GM18861 (cell line): Measurements from ENCODE around the gene PWWP2B.

Source experiments
- ATAC-seq: cut with Tn5 transposase; IDR thresholded peaks from one replicate; pipeline ENCODE4 v1.9.1; 2021; ENCODE audit not compliant: unreplicated experiment

The PWWP2B gene

DNA sequence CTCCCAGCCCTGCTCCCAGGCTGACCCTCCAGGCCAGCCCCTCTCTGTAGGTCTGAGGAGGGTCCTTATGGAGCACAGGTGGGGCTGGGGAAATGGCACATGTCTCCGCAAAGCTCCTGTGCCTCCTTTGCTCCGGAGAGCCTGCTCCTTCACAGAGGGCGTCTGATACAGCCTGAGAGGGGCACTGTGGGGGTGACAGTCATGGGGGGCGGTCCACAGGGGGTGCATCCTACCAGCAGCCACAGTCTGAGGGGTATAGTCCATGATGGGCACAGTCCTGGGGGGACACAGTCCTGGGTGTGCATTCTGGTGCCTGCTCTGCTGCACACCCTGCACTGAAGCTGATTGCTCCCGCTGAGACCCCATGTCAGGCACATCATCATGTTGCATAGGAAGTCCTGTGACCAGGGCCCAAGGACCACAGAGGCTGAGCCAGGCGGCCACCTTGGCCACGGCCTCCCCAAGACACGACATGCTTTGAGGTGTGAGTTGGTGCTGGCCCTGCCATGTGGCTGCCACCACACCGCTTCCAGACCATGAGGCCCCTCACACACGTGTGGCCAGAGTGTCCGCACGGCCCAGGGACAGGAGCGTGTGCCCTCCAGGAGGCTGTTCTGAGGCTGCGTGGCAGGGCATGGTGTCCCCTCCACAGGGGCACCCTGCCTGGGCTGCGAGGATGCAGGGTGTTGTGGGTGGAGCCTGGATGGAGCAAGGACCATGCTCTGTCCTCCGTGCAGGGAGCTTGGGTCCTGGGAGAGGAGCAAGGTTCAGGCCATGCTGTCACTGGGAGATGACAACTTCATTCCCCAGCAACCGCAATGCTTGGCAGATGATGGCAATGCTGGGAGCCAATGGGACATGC lies 59.2 kb downstream of the PWWP2B start:
- no peak for ATAC-seq

DNA sequence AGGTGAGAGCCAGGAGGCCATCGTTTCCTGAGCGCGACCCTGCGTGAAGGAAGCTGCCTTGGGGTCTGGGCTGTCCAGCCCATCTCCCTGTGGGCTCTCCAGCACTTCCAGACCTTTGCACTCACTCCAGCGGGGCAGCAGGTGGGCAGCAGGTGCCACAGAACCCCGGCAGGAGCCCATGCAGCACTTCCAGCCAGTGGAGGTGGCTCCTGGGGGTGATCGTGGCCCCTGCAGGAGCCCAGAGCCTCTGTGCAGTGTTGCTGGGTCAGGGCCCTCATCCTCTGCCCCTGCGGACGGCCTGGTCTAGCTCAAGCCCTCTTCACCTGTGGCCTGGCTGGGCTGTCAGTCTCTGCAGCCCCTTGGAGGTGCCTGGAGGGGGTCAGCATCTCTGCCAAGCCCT lies 59.9 kb downstream of the PWWP2B start:
- ATAC-seq, result no peak

- ATAC-seq, result no peak
Observed at GRCh38 chr10:132457328-132458070, 60.5 kb downstream of the PWWP2B start.

- ATAC-seq, result no peak
Observed at GRCh38 chr10:132458071-132458585, 61.1 kb downstream of the PWWP2B start.

DNA sequence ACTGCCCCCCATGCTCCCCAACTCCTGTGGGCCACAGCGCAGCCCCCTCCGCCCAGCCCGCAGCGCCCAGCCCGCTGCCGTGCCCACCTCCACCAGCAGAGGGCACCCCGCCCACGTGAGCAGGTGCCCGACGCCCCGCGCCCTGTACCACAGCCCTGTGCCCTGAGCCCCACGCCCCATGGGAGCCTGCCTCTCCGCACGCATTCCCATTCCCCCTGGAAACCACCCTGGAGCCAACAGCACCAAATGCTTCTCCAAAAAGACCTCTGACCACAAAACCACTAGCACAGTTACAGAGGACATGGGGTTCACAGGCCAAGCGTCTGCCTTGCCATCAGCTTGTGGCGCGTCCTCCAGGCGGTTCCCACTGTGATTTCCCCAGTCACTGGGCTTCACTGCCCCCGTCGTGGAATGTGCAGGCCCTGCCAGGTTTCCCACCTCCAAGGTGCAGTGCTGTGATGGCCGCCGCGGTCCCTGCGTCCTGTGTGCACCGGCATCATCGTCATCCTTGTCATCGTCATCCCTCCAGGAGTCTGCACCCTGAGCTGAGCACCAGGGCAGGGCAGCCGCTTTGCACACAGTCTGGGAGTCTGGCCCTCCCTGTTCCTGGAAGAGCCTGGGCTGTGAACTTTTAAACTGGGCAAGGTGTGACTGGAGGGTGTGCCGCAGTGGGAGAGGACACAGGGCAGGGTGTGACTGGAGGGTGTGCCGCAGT lies 61.7 kb downstream of the PWWP2B start:
- ATAC-seq, result no peak

- ATAC-seq, result no peak
Observed at GRCh38 chr10:132459301-132460003, 62.5 kb downstream of the PWWP2B start.

- no peak for ATAC-seq
Observed at GRCh38 chr10:132460071-132460470, 63.1 kb downstream of the PWWP2B start.

- ATAC-seq, result no peak
Observed at GRCh38 chr10:132460691-132461090, 63.7 kb downstream of the PWWP2B start.

GRCh38 chr10:132461103-132461682 lies 64.2 kb downstream of the PWWP2B start:
- no peak for ATAC-seq

GRCh38 chr10:132461683-132462231 lies 64.8 kb downstream of the PWWP2B start:
- ATAC-seq, result no peak

DNA sequence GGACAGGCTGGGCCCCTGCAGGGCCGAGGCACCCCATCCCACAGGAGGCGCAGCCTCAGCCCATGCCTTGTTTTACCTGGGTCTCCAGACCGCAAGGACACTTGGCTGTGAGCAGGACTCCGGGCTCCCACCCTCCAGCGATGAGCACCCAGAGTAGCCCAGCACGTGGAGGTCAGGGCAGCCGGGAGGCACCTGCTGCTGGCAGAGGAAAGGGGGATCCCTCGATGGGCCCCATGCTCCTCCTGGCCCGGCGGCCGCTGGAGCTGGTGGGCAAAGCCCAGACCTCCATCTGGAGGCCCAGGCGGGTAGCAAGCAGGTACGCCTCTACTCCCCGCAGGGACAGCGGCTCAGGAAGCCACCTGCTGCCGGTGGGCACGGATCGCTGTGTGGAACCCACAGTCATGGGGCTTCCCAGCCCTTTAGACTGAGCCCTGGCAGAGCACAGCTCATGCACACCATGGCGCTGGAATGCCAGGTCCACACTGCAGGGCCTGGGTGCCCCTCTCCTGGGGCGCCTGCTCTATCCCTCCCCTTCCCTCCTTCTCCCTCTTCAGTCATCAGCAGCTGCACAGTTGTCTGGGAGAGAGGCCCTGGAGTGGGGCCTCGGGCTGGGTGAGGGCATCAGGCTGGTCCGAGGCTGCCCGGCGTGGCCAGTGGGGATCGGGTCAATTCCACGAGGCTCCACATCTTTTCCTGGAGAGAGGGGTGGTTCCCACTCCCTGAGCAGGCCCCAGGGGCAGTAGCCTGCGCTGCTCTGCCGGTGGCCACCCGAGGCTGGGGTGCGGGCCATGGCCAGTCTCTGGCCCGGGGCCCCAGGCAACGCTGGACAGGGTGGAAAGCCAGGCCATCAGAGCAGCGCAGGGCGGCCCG lies 65.7 kb downstream of the PWWP2B start:
- ATAC-seq, result no peak

- no peak for ATAC-seq
Observed at GRCh38 chr10:132463333-132464255, 66.6 kb downstream of the PWWP2B start.

DNA sequence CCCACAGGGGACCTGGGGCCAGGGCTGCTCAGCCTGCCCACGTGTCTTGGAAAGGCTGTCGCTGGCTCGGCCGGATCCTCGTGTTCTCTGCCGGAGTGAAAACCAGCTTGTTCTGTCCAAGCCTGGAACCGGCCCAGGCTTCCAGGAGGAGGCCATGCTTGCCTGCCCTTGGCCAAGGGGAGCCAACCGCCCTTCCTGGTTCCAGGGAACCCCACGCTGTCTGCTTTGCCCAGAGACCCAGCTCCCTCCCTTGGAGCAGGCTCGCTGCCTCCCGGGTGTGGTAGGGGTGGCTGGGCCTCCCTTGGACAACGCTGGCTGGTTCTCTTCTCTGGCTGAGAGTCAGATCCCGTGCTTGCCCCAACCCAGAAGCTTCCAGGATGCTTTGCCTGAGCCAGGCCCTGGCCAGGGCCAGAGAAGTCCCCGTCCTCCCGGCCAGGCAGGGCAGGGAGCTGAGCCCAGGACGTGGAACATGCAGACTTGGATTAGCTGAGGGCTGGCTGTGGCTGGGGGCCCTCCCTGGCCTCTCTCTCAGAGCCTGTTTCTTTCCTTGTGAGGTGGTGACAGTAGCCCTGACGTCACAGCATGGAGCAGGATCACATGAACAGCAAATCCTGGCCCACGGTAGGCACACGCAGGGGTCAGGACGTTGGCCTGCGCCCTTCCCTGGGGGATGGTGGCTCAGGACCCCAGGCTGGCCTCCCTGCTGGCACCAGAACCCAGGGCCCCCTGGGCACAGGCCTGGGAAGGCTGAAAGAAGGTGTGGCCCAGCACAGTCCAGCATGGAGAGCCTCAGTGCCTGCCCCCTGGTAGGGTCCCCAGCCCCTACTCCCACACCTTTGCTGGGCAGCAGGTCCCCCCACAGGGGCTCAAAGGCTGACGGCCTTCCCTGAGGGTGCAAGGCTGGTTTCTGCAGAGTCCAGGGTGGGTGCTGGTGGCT lies 67.5 kb downstream of the PWWP2B start:
- ATAC-seq, result no peak

GRCh38 chr10:132465193-132465888 lies 68.3 kb downstream of the PWWP2B start:
- no peak for ATAC-seq

DNA sequence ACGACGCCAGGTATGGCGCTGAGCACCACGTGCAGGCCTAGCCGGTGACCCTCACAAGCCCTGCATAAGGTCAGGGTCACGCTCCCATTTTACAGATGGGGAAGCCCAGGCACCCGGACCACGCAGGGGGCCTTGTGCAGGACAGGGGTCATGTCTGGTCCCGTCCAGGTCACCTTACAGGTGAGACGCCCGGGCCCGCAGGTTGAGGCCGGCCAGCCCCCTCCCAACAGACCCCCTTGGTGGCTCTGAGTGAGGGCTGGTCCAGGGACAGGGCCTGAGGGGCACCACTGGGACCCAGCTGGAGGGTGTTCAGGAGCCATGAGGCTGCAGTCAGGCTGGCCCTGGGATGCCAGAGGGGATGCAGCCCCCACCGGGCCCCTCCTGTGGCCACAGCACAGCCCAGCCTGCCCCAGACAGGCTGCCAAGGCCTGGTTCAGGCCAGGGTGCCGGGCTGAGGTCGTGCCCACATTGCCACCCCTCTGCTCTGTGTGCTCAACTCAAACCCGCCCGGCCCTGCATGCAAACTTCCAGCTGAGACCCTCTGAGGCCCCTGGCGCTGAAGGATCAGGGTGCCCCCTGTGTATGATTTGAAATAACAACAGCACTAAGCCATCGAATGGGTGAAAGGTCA lies 69.0 kb downstream of the PWWP2B start:
- ATAC-seq, result no peak
